KMS-11 (cell line): ENCODE data around the gene SSMEM1.
"Not testable (repeated sequence)": the region's sequence is repeated elsewhere in the genome, so short reads cannot be mapped to it uniquely, and the experiment has no call there.

Experiments
- H2AFZ ChIP-seq: fragments of 200-600 bp; sonication (generic); 2 replicates; pipeline ENCODE4 v1.6.1; 2016; ENCODE audit warnings: antibody characterized with exemption, mixed run types, low read depth
- H3K27ac ChIP-seq: fragments of 200-600 bp; sonication (generic); 2 replicates; pipeline ENCODE4 v1.6.1; 2016; ENCODE audit warnings: mild to moderate bottlenecking, mixed run types
- H3K27me3 ChIP-seq: fragments of 200-600 bp; sonication (generic); 2 replicates; pipeline ENCODE4 v1.6.1; 2017; ENCODE audit warnings: mild to moderate bottlenecking, low read depth, mixed run types, moderate library complexity; ENCODE audit not compliant: insufficient read depth
- H3K36me3 ChIP-seq: fragments of 200-600 bp; sonication (generic); 2 replicates; pipeline ENCODE4 v1.6.1; 2017; ENCODE audit warnings: mild to moderate bottlenecking, mixed run types; ENCODE audit not compliant: insufficient read depth
- H3K4me1 ChIP-seq: fragments of 200-600 bp; sonication (generic); 2 replicates; pipeline ENCODE4 v1.6.1; 2016; ENCODE audit warnings: mild to moderate bottlenecking, low read depth, mixed run types; ENCODE audit not compliant: poor library complexity, severe bottlenecking
- H3K4me2 ChIP-seq: fragments of 200-600 bp; sonication (generic); 2 replicates; pipeline ENCODE4 v1.7.0; 2016; ENCODE audit warnings: mild to moderate bottlenecking, mixed run types
- H3K4me3 ChIP-seq: fragments of 200-600 bp; sonication (generic); IDR thresholded peaks from 2 replicates; pipeline ENCODE4 v1.6.1; 2017; ENCODE audit warnings: low read depth, low read length, mixed read lengths; ENCODE audit not compliant: insufficient read depth
- H3K79me2 ChIP-seq: fragments of 200-600 bp; sonication (generic); 2 replicates; pipeline ENCODE4 v1.6.1; 2016; ENCODE audit warnings: low read depth, mixed run types; ENCODE audit not compliant: insufficient read depth
- H3K9ac ChIP-seq: fragments of 200-600 bp; sonication (generic); 2 replicates; pipeline ENCODE4 v1.6.1; 2016; ENCODE audit warnings: mild to moderate bottlenecking, mixed run types
- H4K20me1 ChIP-seq: fragments of 200-600 bp; sonication (generic); 2 replicates; pipeline ENCODE4 v1.6.1; 2016; ENCODE audit warnings: mild to moderate bottlenecking, mixed run types; ENCODE audit not compliant: insufficient read depth
- CTCF ChIP-seq: fragments of 200-600 bp; sonication (generic); conservative IDR thresholded peaks from 2 replicates; pipeline ENCODE4 v1.6.1; 2017; ENCODE audit warnings: low read depth, mild to moderate bottlenecking, antibody characterized with exemption, low read length, moderate library complexity, mixed read lengths

The SSMEM1 gene

GRCh38 chr7:130226333-130226732 is 18.7 kb downstream of the SSMEM1 start:
- Histone ChIP-seq H2AFZ (no peak overlapping the region), H4K20me1 (no peaks in the 10 kb centered on the region), H3K4me3 (no peak overlapping the region), H3K27ac (no peak overlapping the region), H3K79me2 (no peaks in the 10 kb centered on the region), H3K4me1 (peaks cover 7% of the 10 kb centered on the region), H3K27me3 (no peaks in the 10 kb centered on the region), H3K36me3 (no peaks in the 10 kb centered on the region), H3K4me2 (no peak overlapping the region), H3K9ac (no peak overlapping the region)
- no peak for TF ChIP-seq CTCF

GRCh38 chr7:130227883-130228575 is 20.4 kb downstream of the SSMEM1 start:
- Histone ChIP-seq H3K79me2 (no peaks in the 10 kb centered on the region), H3K9ac (no peak overlapping the region), H3K4me2 (no peak overlapping the region), H3K4me3 (no peak overlapping the region), H3K27me3 (no peaks in the 10 kb centered on the region), H3K27ac (no peak overlapping the region), H2AFZ (no peak overlapping the region), H3K4me1 (peaks cover 7% of the 10 kb centered on the region), H4K20me1 (no peaks in the 10 kb centered on the region), H3K36me3 (no peaks in the 10 kb centered on the region)
- TF ChIP-seq CTCF = no peak

GRCh38 chr7:130228840-130229502 is 21.3 kb downstream of the SSMEM1 start:
- Histone ChIP-seq H3K9ac (no peak overlapping the region), H3K4me3 (no peak overlapping the region), H3K27ac (no peak overlapping the region), H2AFZ (no peak overlapping the region), H3K36me3 (no peaks in the 10 kb centered on the region), H3K4me1 (no peaks in the 10 kb centered on the region), H4K20me1 (no peaks in the 10 kb centered on the region), H3K79me2 (no peaks in the 10 kb centered on the region), H3K4me2 (no peak overlapping the region), H3K27me3 (no peaks in the 10 kb centered on the region)
- no peak for TF ChIP-seq CTCF

- not testable (repeated sequence) for H3K79me2 ChIP-seq, H4K20me1 ChIP-seq, H3K27ac ChIP-seq, H3K27me3 ChIP-seq, H3K9ac ChIP-seq, H3K4me3 ChIP-seq, H3K36me3 ChIP-seq, H3K4me2 ChIP-seq, H3K4me1 ChIP-seq, H2AFZ ChIP-seq
Measured at GRCh38 chr7:130229981-130230380, 22.3 kb downstream of the SSMEM1 start.

GRCh38 chr7:130231792-130232191 is 24.1 kb downstream of the SSMEM1 start:
- no peak overlapping the region for H3K4me2 ChIP-seq
- no peak overlapping the region for H3K9ac ChIP-seq
- no peak overlapping the region for H3K27ac ChIP-seq
- no peak overlapping the region for H2AFZ ChIP-seq
- no peaks in the 10 kb centered on the region for H4K20me1 ChIP-seq
- TF ChIP-seq CTCF = no peak
- no peaks in the 10 kb centered on the region for H3K36me3 ChIP-seq
- H3K27me3 ChIP-seq = no peaks in the 10 kb centered on the region
- no peaks in the 10 kb centered on the region for H3K79me2 ChIP-seq
- H3K4me3 ChIP-seq = no peak overlapping the region
- H3K4me1 ChIP-seq = no peaks in the 10 kb centered on the region
